ENCODE results near the gene SHMT1.

SHMT1 gene

DNA sequence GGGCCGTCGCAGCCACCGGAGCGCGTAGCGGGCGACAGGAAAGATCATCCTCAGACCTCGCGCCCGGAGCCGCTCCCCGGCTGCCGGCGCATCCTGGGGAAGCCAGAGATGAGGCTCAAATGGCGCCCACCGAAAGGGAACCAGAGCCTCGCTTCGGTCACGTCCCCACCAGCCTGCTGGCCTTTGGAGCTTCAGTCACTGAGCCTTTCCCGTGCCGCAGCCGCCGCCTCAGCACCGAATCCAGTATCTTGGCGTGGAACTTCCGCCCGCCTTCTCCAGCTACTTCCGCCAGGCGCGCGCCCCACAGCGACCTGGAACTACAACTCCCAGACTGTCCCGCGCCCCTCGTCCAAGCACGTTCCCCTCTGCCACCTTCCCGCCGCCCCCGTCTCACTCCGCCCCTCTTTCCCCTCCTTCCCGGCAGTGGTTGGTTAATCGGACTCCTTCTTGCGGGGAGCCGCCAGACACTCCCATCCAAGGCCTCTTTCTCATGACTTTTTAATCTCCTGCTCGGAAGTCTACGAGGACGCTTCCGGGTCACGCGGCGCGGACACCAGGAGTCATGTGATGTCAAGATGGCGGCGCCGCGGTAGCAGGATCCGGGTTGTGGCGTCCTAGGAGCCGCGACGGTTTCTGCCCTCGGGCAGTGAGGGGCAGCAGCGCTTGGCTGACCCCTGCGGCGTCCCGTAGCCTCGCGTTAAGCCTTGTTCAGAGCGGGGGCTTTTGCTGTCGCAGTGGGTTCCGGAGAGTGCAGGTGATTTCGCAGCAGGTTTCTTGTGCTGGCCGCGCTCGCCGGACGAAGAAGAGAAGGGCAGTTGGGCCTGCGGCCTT lies 48.4 kb downstream of the SHMT1 start, which contains the start of the genes SMCR8 and TOP3A (continued):
- TF ChIP-seq, protein P1, sequence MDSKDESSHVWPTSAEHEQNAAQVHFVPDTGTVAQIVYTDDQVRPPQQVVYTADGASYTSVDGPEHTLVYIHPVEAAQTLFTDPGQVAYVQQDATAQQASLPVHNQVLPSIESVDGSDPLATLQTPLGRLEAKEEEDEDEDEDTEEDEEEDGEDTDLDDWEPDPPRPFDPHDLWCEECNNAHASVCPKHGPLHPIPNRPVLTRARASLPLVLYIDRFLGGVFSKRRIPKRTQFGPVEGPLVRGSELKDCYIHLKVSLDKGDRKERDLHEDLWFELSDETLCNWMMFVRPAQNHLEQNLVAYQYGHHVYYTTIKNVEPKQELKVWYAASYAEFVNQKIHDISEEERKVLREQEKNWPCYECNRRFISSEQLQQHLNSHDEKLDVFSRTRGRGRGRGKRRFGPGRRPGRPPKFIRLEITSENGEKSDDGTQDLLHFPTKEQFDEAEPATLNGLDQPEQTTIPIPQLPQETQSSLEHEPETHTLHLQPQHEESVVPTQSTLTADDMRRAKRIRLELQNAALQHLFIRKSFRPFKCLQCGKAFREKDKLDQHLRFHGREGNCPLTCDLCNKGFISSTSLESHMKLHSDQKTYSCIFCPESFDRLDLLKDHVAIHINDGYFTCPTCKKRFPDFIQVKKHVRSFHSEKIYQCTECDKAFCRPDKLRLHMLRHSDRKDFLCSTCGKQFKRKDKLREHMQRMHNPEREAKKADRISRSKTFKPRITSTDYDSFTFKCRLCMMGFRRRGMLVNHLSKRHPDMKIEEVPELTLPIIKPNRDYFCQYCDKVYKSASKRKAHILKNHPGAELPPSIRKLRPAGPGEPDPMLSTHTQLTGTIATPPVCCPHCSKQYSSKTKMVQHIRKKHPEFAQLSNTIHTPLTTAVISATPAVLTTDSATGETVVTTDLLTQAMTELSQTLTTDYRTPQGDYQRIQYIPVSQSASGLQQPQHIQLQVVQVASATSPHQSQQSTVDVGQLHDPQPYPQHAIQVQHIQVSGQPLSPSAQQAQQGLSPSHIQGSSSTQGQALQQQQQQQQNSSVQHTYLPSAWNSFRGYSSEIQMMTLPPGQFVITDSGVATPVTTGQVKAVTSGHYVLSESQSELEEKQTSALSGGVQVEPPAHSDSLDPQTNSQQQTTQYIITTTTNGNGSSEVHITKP (tag by site-specific recombination; IDR thresholded peaks at IDR 0.05): peak; percentile 80
- TF ChIP-seq EGR2 (tag by site-specific recombination; IDR thresholded peaks at IDR 0.05; ENCODE audit: low read depth) (peak; percentile 62; the same call in 1 of the 2 replicates), WT1 (tag by site-specific recombination; IDR thresholded peaks at IDR 0.05) (0 out of 2 replicates have a peak, but pooled peaks have one; percentile 57), GLIS1 (tag by site-specific recombination; IDR thresholded peaks at IDR 0.05) (peak; percentile 28; the same call in 1 of the 2 replicates), ZNF155 (tag by site-specific recombination; IDR thresholded peaks at IDR 0.05) (no peak), KLF1 (tag by site-specific recombination; IDR thresholded peaks at IDR 0.05) (peak; percentile 51), ZIC2 (tag by site-specific recombination; IDR thresholded peaks at IDR 0.05) (peak; percentile 40; the same call in 1 of the 2 replicates), ZNF76 (tag by site-specific recombination; IDR thresholded peaks at IDR 0.05; ENCODE audit: borderline replicate concordance, low read depth) (peak; percentile 98), ZNF221 (tag by site-specific recombination; IDR thresholded peaks at IDR 0.05; ENCODE audit: borderline replicate concordance) (no peak), ZNF560 (tag by site-specific recombination; IDR thresholded peaks at IDR 0.05; ENCODE audit: borderline replicate concordance) (no peak), ZNF48 (tag by site-specific recombination; IDR thresholded peaks at IDR 0.05) (no peak), ZNF629 (tag by site-specific recombination; IDR thresholded peaks at IDR 0.05) (peak; percentile 82), ZSCAN16 (tag by site-specific recombination; IDR thresholded peaks at IDR 0.05) (peak; percentile 16; the same call in 1 of the 2 replicates), YY1 (tag by site-specific recombination; IDR thresholded peaks at IDR 0.05) (peak; percentile 95), ZNF24 (tag by site-specific recombination; IDR thresholded peaks at IDR 0.05) (peak; percentile 87), KLF16 (tag by site-specific recombination; IDR thresholded peaks at IDR 0.05) (peak; percentile 65), ZEB2 (tag by site-specific recombination; IDR thresholded peaks at IDR 0.05) (peak; percentile 67; the same call in 1 of the 2 replicates)
- TF ChIP-seq, protein P2, sequence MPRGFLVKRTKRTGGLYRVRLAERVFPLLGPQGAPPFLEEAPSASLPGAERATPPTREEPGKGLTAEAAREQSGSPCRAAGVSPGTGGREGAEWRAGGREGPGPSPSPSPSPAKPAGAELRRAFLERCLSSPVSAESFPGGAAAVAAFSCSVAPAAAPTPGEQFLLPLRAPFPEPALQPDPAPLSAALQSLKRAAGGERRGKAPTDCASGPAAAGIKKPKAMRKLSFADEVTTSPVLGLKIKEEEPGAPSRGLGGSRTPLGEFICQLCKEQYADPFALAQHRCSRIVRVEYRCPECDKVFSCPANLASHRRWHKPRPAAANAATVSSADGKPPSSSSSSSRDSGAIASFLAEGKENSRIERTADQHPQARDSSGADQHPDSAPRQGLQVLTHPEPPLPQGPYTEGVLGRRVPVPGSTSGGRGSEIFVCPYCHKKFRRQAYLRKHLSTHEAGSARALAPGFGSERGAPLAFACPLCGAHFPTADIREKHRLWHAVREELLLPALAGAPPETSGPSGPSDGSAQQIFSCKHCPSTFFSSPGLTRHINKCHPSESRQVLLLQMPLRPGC (tag by site-specific recombination; IDR thresholded peaks at IDR 0.05): peak; percentile 19; the same call in 1 of the 2 replicates
- TF ChIP-seq, protein P3, sequence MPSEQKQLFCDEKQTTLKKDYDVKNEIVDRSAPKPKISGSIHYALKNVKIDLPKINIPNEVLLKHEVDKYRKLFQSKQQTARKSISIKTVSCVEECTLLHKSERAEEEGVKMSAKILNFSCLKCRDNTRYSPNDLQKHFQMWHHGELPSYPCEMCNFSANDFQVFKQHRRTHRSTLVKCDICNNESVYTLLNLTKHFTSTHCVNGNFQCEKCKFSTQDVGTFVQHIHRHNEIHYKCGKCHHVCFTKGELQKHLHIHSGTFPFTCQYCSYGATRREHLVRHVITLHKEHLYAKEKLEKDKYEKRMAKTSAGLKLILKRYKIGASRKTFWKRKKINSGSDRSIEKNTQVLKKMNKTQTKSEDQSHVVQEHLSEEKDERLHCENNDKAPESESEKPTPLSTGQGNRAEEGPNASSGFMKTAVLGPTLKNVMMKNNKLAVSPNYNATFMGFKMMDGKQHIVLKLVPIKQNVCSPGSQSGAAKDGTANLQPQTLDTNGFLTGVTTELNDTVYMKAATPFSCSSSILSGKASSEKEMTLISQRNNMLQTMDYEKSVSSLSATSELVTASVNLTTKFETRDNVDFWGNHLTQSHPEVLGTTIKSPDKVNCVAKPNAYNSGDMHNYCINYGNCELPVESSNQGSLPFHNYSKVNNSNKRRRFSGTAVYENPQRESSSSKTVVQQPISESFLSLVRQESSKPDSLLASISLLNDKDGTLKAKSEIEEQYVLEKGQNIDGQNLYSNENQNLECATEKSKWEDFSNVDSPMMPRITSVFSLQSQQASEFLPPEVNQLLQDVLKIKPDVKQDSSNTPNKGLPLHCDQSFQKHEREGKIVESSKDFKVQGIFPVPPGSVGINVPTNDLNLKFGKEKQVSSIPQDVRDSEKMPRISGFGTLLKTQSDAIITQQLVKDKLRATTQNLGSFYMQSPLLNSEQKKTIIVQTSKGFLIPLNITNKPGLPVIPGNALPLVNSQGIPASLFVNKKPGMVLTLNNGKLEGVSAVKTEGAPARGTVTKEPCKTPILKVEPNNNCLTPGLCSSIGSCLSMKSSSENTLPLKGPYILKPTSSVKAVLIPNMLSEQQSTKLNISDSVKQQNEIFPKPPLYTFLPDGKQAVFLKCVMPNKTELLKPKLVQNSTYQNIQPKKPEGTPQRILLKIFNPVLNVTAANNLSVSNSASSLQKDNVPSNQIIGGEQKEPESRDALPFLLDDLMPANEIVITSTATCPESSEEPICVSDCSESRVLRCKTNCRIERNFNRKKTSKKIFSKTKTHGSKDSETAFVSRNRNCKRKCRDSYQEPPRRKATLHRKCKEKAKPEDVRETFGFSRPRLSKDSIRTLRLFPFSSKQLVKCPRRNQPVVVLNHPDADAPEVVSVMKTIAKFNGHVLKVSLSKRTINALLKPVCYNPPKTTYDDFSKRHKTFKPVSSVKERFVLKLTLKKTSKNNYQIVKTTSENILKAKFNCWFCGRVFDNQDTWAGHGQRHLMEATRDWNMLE (tag by site-specific recombination; conservative IDR thresholded peaks at IDR 0.05; ENCODE audit: low read depth): peak; percentile 92
- TF ChIP-seq, protein P4, sequence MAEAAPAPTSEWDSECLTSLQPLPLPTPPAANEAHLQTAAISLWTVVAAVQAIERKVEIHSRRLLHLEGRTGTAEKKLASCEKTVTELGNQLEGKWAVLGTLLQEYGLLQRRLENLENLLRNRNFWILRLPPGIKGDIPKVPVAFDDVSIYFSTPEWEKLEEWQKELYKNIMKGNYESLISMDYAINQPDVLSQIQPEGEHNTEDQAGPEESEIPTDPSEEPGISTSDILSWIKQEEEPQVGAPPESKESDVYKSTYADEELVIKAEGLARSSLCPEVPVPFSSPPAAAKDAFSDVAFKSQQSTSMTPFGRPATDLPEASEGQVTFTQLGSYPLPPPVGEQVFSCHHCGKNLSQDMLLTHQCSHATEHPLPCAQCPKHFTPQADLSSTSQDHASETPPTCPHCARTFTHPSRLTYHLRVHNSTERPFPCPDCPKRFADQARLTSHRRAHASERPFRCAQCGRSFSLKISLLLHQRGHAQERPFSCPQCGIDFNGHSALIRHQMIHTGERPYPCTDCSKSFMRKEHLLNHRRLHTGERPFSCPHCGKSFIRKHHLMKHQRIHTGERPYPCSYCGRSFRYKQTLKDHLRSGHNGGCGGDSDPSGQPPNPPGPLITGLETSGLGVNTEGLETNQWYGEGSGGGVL (tag by site-specific recombination; IDR thresholded peaks at IDR 0.05): peak; percentile 75
- TF ChIP-seq, protein P5, sequence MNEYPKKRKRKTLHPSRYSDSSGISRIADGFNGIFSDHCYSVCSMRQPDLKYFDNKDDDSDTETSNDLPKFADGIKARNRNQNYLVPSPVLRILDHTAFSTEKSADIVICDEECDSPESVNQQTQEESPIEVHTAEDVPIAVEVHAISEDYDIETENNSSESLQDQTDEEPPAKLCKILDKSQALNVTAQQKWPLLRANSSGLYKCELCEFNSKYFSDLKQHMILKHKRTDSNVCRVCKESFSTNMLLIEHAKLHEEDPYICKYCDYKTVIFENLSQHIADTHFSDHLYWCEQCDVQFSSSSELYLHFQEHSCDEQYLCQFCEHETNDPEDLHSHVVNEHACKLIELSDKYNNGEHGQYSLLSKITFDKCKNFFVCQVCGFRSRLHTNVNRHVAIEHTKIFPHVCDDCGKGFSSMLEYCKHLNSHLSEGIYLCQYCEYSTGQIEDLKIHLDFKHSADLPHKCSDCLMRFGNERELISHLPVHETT (tag by site-specific recombination; IDR thresholded peaks at IDR 0.05): peak; percentile 77; the same call in 1 of the 2 replicates
- TF ChIP-seq, protein P6, sequence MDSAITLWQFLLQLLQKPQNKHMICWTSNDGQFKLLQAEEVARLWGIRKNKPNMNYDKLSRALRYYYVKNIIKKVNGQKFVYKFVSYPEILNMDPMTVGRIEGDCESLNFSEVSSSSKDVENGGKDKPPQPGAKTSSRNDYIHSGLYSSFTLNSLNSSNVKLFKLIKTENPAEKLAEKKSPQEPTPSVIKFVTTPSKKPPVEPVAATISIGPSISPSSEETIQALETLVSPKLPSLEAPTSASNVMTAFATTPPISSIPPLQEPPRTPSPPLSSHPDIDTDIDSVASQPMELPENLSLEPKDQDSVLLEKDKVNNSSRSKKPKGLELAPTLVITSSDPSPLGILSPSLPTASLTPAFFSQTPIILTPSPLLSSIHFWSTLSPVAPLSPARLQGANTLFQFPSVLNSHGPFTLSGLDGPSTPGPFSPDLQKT (IDR thresholded peaks at IDR 0.05; ENCODE audit: borderline replicate concordance, low read depth, low read length): peak; percentile 53; the same call in 1 of the 2 replicates
- TF ChIP-seq, protein P7, sequence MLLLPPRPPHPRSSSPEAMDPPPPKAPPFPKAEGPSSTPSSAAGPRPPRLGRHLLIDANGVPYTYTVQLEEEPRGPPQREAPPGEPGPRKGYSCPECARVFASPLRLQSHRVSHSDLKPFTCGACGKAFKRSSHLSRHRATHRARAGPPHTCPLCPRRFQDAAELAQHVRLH (tag by site-specific recombination; IDR thresholded peaks at IDR 0.05): peak; percentile 99

Data from HEK293 (cell line).